Cardiac fibroblast (primary cell): ENCODE measurements around the gene EBPL.
"Not testable (repeated sequence)": the region's sequence is repeated elsewhere in the genome, so short reads cannot be mapped to it uniquely, and the experiment has no call there.

Experiments
- DNase-seq, 2 donors: peaks; one replicate each; pipeline versions ENCODE4 v3.0.0 to v3.0.0-alpha.2; 2010; ENCODE audit warnings: low read depth in 2 of 2
- H3K4me3 ChIP-seq, 2 donors: replicated peaks in 1 of 2; 1 replicate in 1 of 2; 2 replicates in 1 of 2; pipeline ENCODE4 v1.5.1; 2011; ENCODE audit warnings: low read depth in 2 of 2, low read length in 2 of 2, mild to moderate bottlenecking in 2 of 2, moderate library complexity in 1 of 2
- TF ChIP-seq, protein P1 (sequence below): IDR thresholded peaks from one replicate; pipeline ENCODE4 v1.5.1; 2011; ENCODE audit warnings: low read depth, mild to moderate bottlenecking, low read length, inconsistent platforms

EBPL gene

DNA sequence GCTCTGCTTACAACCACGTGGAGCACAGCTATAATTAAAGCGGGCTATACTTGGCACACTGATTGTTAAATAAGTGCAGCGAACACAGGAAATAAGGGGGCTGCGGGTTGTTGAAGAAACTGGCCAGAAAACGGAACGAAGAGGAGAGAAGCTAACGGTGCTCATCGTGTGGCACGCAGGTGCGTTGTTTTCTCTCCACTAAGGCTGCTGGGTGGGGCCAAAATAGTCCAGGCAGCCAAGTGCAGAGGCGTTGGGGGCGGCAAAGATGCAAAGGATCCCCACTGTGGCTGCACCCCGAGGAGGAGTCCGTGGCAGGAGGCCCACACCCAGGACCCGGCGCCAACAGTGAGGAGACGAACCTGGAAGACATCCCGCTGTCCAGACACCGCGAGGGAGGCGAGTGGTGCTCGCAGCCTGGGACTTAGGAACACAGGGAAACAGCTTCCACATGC, 71.1 kb downstream of the EBPL start:
- DNase-seq, result no peak
- TF ChIP-seq, protein P1, sequence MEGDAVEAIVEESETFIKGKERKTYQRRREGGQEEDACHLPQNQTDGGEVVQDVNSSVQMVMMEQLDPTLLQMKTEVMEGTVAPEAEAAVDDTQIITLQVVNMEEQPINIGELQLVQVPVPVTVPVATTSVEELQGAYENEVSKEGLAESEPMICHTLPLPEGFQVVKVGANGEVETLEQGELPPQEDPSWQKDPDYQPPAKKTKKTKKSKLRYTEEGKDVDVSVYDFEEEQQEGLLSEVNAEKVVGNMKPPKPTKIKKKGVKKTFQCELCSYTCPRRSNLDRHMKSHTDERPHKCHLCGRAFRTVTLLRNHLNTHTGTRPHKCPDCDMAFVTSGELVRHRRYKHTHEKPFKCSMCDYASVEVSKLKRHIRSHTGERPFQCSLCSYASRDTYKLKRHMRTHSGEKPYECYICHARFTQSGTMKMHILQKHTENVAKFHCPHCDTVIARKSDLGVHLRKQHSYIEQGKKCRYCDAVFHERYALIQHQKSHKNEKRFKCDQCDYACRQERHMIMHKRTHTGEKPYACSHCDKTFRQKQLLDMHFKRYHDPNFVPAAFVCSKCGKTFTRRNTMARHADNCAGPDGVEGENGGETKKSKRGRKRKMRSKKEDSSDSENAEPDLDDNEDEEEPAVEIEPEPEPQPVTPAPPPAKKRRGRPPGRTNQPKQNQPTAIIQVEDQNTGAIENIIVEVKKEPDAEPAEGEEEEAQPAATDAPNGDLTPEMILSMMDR, result no peak
- H3K4me3 ChIP-seq, result no peak overlapping the region

DNA sequence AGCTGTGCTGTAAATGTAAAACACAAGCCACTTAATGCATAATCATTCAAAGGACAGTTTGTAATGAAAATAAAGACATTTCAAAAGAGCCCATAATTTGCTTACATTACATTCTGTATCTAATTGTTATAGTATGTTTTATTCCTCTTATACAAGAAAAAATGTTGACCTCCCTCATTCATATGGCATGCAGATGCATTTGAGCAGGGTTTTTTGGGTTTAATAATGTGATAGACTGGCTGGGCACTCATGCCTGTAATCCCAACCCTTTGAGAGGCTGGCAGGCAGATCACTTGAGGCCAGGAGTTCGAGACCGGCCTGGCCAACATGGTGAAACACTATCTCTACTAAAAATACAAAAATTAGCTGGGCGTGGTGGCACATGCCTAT, 74.6 kb downstream of the EBPL start:
- TF ChIP-seq, protein P1, result no peak
- DNase-seq, result no peak
- no peak overlapping the region for H3K4me3 ChIP-seq

DNA sequence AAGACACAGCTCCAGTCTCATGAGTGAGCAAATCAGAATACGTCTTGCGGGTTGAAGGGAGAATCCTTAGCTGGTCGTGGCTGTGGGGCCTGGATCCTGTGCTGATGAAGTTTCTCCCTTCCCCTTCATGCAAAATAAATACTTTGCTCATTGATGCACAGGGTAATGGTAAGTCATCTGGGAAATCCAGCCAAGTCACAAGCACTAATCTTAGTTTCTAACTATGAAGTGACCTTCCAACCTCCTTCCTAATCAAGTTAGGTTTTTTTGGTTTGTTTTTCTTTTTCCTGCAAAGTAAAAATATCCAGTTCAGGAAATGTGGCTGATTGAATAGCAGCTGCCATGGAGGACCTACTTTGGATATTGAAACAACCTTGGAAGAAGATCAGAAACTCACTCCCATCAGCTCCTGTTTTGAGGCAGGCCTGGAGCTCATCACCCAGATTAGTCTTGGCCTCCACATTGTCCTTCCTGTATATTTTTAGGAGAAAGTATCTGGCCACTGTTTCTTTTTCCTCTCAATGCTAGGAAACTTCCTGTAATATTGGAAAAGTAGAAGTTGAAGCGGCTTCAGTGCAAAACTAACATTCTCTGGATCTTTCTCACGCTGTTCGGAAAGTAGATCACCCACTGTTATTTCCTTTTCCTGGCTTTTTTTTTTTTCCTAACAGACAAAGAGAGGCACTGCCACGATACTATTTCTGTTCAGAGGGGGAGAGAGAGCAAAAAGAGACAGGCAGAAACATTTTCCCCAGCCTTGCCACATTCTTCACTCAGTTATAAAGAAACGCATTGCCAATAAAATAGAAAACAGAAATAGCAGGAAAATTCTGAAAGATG, 75.2 kb downstream of the EBPL start:
- DNase-seq, result no peak
- TF ChIP-seq, protein P1, result no peak
- no peak overlapping the region for H3K4me3 ChIP-seq

DNA sequence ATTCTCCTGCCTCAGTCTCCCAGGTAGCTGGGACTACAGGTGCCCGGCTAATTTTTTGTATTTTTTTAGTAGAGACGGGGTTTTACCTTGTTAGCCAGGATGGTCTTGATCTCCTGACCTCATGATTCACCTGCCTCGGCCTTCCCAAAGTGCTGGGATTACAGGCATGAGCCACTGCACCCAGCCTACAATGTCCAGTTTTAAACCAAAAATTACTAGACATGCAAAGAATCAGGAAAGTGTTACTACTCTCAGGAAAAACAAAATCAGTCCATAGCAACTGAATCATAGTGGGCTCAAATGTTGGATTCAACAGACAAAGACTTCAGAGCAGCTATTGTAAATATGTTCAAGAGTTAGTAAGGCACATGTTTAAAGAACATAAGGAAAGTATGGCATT, 79.2 kb downstream of the EBPL start:
- H3K4me3 ChIP-seq, DNase-seq: not testable (repeated sequence)
